Activated T-helper 17 cell treated with anti-CD3 and anti-CD28 coated beads, Interleukin-2, amount 50 U/mL, for 72 hours (primary cell): ENCODE results near the gene COLQ. TPM values are rescaled to one million over a fixed set of nuclear protein-coding genes. Genes with fewer than 3 reads are reported as not detected.

Experiments
- ATAC-seq: fragments of 150-1000 bp; cut with Tn5 transposase; replicated peaks from 2 replicates; pipeline ENCODE4 v1.10.0; 2021; ENCODE audit warnings: mild to moderate bottlenecking, moderate library complexity
- H3K27ac Mint-ChIP-seq: one replicate; pipeline ENCODE4 v1.8.0; 2022; ENCODE audit warnings: mixed read lengths
- H3K27me3 Mint-ChIP-seq: one replicate; pipeline ENCODE4 v1.8.0; 2022; ENCODE audit warnings: mixed read lengths
- H3K36me3 Mint-ChIP-seq: one replicate; pipeline ENCODE4 v1.8.0; 2022; ENCODE audit warnings: low read depth, mild to moderate bottlenecking, mixed read lengths
- H3K4me1 Mint-ChIP-seq: one replicate; pipeline ENCODE4 v1.8.0; 2022; ENCODE audit warnings: mixed read lengths
- H3K4me3 Mint-ChIP-seq: one replicate; pipeline ENCODE4 v1.8.0; 2022; ENCODE audit warnings: mild to moderate bottlenecking, mixed read lengths
- H3K9me3 Mint-ChIP-seq: one replicate; pipeline ENCODE4 v1.8.0; 2022; ENCODE audit warnings: mixed read lengths
- total RNA-seq, 2 donors: library from RNA; stranded (reverse); gene quantifications; one replicate each; pipeline ENCODE4 v1.2.3, GENCODE V29; 2022

The COLQ gene
- total RNA-seq, 2 donors from 2014 or later: 2.7 to 6.1 TPM

DNA sequence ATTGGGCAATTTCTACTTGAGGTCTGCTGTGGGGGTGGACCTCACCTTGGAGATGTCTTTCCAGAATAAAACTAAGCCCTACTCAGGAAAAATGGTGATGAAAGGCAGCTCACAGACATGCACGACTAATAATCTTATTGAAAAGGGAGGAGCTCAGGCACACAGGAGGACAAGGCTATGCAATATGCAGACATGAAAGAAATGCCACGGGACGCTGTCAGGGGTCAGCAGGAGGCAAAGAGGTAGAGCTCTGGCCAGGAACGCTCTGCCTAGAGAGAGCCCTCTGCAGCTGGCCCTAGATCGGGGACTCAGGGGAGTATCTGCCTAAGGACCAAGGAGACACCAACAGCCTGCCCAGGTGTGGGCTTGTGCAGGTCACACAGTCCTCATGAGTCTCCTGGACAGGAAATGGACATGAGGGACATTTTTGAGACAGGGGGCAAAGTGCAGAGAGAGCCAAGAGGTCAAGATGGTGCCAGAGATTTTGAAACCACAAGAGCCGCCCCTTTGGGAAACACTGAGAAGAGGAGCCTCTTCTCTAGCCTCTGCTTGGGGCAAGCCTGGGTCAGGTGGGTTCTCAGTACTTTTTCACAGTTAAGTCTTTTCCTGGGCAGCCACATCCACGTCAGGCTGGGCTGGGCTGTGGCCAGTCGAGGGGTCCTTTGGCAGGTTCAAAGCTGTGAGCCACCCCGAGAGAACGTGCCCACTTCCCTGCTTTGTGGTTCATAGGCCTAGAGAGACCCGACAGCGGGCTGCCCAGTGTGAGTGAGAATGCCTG is 70.9 kb downstream of the COLQ start:
- H3K27me3 Mint-ChIP-seq: no peaks in the 10 kb centered on the region
- peaks cover under 1% of the 10 kb centered on the region for H3K36me3 Mint-ChIP-seq
- H3K27ac Mint-ChIP-seq: no peak overlapping the region
- ATAC-seq: no peak
- H3K4me3 Mint-ChIP-seq: no peak overlapping the region
- H3K9me3 Mint-ChIP-seq: no peaks in the 10 kb centered on the region
- no peaks in the 10 kb centered on the region for H3K4me1 Mint-ChIP-seq

DNA sequence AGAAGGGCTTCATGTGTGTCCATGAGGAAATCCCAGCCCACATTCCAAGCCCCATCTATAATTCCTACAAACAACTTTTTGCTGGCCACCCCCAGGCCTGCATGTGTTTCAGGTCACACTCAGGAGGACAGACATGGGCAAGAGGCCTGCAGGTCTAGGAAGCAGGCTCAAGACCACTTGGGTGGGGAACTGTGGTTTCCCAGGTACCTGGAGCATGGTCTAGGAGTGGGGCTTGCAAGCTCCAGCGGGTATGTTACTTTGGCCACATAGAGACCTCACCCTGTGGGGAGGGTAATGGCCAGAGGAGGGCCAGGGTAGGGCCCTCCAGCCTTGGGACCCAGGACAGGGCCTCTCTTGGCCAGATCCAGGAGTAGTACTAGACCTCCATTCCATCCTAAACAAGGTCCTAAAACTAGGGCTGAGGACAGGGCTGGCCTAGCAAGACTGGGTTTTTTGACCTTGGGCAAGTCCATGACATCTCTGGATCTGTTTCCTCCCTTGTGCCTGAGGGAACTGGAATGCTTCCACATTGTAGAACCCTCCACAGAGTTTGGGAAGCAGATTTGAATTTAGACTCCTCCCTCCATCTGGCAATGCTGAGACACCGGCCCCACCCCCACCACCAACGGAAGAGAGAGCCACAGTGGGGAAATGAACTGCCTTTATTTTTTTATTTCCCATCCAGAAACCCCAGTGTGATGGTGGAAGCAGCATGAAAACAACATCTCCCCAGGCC is 71.8 kb downstream of the COLQ start:
- Mint-ChIP-seq H3K27me3 (no peaks in the 10 kb centered on the region), H3K4me1 (no peaks in the 10 kb centered on the region), H3K9me3 (no peaks in the 10 kb centered on the region), H3K27ac (peak overlapping the region; percentile 21), H3K36me3 (peaks cover 11% of the 10 kb centered on the region), H3K4me3 (no peak overlapping the region)
- ATAC-seq: no peak

DNA sequence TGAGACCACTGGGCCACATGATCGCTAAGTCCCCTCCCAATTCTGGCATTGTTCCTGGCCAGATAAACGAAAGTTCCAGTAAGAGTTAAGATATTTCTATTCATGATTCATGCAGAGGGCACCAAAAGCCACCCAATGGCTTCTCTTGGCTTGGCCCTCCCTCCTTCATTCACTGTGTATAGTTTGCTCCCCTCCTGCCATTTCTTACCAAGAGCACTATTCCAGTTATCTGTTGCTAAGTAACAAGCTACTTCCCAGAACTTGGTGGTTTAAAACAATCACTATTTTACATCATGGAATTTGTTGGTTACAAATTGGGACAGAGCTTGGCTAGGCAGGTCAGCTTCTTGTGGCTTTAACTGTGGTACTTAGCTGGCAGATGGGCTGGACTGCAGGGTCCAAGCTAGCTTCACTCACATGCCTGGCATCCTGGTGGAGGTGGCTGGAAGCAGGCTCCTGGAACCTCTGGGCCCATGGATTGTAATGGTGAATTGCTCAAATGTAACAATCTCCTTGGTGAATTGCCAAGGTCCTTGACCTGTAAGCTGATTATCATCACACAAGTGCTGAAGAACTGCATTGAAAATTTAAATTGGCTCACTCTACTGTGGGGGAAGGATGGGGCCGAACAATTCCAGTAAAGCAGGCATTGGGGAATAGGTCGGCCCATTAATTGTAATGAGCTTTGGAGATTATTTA is 77.5 kb downstream of the COLQ start:
- H3K4me1 Mint-ChIP-seq: peaks cover 10% of the 10 kb centered on the region
- peak overlapping the region; percentile 4 for H3K27ac Mint-ChIP-seq
- peaks cover 61% of the 10 kb centered on the region for H3K36me3 Mint-ChIP-seq
- no peak overlapping the region for H3K4me3 Mint-ChIP-seq
- ATAC-seq: no peak
- no peaks in the 10 kb centered on the region for H3K27me3 Mint-ChIP-seq
- no peaks in the 10 kb centered on the region for H3K9me3 Mint-ChIP-seq

DNA sequence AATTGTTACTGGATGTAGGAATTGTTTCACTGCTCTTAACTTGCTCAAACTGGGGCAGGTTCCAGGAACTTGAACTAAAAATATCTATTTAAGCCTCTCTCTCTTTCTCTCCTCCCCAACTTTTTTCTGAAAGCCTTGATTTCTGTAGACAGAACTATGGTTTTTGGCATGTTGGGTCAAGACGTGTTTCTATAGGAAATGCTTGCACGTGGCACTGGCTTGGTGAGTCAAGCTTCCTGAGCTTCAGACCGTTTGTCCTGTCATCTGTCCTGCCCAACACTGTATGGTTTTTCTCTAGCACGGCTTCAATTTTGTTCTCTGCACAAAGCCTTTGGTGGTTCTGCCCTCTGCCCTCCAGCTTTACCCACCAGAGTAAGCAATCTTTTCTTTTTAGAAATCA is 80.6 kb downstream of the COLQ start:
- H3K27me3 Mint-ChIP-seq: no peaks in the 10 kb centered on the region
- H3K4me1 Mint-ChIP-seq: peaks cover 10% of the 10 kb centered on the region
- no peaks in the 10 kb centered on the region for H3K9me3 Mint-ChIP-seq
- H3K27ac Mint-ChIP-seq: peak overlapping the region; percentile 70
- peaks cover 92% of the 10 kb centered on the region for H3K36me3 Mint-ChIP-seq
- no peak overlapping the region for H3K4me3 Mint-ChIP-seq
- ATAC-seq: peak; percentile 24

DNA sequence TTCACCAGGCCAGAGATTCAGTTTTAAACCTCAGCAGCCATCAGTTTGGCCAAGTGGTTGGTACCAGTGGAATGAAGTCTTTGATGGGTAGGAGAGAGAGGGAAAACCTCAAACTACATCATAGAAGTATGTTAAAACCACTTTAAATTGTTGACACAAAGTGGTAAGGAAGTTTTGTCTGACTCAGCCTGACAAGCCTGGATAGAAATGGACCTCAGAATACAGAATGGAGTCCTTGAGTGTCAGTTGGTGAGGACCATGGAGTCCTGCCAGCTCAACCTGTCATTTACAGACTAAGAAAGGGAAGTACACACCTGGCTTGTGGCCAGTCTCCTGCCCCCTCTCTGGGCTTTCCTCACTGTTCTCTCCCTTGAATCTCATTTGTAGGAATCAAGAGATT is 82.0 kb downstream of the COLQ start:
- peaks cover 10% of the 10 kb centered on the region for H3K4me1 Mint-ChIP-seq
- no peak overlapping the region for H3K4me3 Mint-ChIP-seq
- ATAC-seq: peak; percentile 21
- H3K9me3 Mint-ChIP-seq: no peaks in the 10 kb centered on the region
- H3K27ac Mint-ChIP-seq: peak overlapping the region; percentile 63
- peaks cover 95% of the 10 kb centered on the region for H3K36me3 Mint-ChIP-seq
- no peaks in the 10 kb centered on the region for H3K27me3 Mint-ChIP-seq

DNA sequence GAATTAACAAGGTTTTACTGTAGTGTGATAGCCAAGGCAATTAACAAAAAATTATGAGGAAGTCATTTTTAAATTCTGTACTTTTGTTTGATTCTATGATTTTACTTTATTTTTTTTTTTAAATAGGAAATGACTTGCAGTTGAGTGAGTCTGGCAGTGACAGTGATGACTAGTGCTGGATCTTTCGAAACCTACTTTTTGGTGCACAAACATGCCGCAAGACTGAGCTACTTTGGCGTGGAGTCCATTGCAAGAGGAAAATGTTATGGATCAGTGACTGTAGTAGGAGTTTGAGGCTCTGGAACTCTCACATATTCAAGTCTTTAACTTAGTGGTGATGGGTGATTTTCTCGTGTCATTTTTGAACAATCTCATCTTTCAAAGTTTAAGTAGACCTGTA is 82.5 kb downstream of the COLQ start:
- ATAC-seq: no peak
- Mint-ChIP-seq H3K9me3 (no peaks in the 10 kb centered on the region), H3K27me3 (no peaks in the 10 kb centered on the region), H3K4me3 (no peak overlapping the region), H3K4me1 (peaks cover 10% of the 10 kb centered on the region), H3K27ac (peak overlapping the region; percentile 63), H3K36me3 (peaks cover 100% of the 10 kb centered on the region)

DNA sequence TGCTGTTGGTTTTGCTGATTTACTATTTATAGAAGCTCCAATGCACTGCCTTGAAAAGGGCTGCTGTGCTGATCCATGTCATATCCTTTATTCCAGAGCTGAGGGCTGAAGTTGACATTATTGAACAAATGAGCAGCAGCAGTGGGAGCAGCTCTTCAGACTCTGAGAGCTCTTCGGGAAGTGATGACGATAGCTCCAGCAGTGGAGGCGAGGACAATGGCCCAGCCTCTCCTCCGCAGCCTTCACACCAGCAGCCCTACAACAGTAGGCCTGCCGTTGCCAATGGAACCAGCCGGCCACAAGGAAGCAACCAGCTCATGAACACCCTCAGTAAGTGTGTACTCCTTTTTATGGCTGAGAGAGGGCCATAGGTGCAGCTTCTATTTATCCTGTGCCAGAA is 85.3 kb downstream of the COLQ start:
- H3K36me3 Mint-ChIP-seq: peaks cover 96% of the 10 kb centered on the region
- no peaks in the 10 kb centered on the region for H3K27me3 Mint-ChIP-seq
- H3K4me1 Mint-ChIP-seq: peaks cover 10% of the 10 kb centered on the region
- H3K4me3 Mint-ChIP-seq: no peak overlapping the region
- no peak for ATAC-seq
- peak overlapping the region; percentile 44 for H3K27ac Mint-ChIP-seq
- H3K9me3 Mint-ChIP-seq: no peaks in the 10 kb centered on the region

DNA sequence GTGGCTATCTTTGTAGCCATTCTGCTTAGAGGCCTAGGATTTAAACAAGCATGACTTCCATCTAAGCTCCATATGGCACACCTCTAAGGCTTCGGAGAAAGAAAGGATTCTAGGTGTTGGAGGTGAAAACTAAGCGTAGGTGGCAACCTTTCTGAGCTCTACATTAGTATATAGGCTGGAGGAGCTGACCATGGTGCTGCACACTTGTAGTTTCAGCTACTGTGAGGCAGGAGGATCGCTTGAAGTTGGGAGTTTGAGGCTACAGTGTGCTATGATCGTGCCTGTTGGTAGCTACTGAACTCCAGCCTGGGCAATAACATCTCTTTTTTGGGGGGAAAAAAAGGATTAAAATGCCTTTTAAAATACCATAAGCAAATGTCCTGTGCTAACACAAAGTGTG is 86.8 kb downstream of the COLQ start:
- no peak for ATAC-seq
- H3K36me3 Mint-ChIP-seq: peaks cover 96% of the 10 kb centered on the region
- no peaks in the 10 kb centered on the region for H3K9me3 Mint-ChIP-seq
- peaks cover 7% of the 10 kb centered on the region for H3K4me1 Mint-ChIP-seq
- peak overlapping the region; percentile 28 for H3K27ac Mint-ChIP-seq
- no peaks in the 10 kb centered on the region for H3K27me3 Mint-ChIP-seq
- H3K4me3 Mint-ChIP-seq: no peak overlapping the region

DNA sequence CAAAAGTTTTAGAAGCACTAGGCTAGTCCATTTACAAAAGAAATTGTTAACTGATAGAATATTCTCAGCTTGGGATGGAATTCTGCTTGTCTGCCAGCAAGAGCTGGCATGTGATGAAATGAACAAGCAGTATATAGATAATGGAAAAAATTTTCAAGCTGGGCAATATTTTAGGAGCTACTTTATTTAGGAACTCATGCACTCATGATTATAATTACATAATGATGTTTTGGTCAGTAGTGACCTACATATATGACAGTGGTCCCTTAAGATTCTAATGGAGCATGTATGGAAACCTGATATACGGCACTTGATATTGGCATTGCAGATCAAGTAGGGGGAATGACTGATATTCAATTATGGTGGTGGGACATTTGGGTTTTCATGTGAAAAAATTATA is 88.0 kb downstream of the COLQ start:
- peaks cover 11% of the 10 kb centered on the region for H3K4me1 Mint-ChIP-seq
- H3K4me3 Mint-ChIP-seq: no peak overlapping the region
- no peak for ATAC-seq
- H3K27ac Mint-ChIP-seq: no peak overlapping the region
- peaks cover 96% of the 10 kb centered on the region for H3K36me3 Mint-ChIP-seq
- H3K9me3 Mint-ChIP-seq: no peaks in the 10 kb centered on the region
- no peaks in the 10 kb centered on the region for H3K27me3 Mint-ChIP-seq

DNA sequence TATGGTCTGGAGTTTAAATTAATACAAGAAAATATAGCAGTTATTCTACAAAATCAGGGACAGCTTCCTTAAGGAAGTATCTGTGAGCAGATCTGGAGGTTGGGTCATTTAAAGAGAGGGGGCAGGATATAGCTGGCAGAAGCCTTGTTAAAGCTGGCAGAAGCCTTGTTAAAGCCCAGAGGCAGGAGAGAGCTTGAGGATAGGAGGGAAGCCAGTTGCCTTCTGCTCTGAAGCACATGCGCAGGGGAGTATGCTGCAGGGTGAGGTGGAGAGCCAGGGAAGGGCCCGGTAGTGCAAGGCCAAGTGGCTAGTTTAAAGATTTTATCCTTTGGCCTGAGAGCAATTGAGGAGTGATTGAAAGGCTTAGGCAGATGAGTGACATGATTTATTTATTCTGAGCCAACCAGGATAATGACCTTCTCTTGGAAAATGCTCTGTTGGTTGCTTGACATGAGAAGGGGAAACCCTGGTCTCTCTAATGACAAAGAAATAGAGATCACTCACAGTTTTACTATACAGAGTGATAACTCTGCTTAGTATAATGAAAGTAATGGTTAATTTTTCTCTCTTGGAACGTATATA is 90.2 kb downstream of the COLQ start:
- Mint-ChIP-seq H3K4me3 (peak overlapping the region; percentile 4), H3K27ac (peak overlapping the region; percentile 78), H3K27me3 (no peaks in the 10 kb centered on the region), H3K9me3 (no peaks in the 10 kb centered on the region), H3K36me3 (peaks cover 96% of the 10 kb centered on the region), H3K4me1 (peaks cover 17% of the 10 kb centered on the region)
- ATAC-seq: no peak

DNA sequence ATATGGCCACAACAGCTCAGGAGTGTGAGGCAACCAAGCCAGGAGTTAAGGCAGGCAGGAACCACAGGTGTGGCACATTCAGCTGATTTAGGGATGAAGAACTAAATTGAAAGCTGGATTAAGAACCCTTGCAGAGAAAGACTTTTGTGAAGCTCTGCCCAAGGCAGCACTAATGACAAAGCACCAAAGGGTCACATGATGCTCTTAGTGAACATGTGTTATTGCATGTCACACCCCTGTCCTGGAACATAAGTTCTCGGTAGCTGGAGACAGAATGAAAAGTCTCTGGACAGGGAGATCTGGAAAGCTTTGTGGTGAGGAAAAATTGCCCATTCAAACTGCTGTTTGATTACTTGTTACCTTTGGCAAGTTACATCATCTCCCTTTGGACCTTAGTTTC is 90.9 kb downstream of the COLQ start:
- Mint-ChIP-seq H3K4me1 (peaks cover 25% of the 10 kb centered on the region), H3K27me3 (no peaks in the 10 kb centered on the region), H3K4me3 (no peak overlapping the region), H3K36me3 (peaks cover 96% of the 10 kb centered on the region), H3K27ac (peak overlapping the region; percentile 78), H3K9me3 (no peaks in the 10 kb centered on the region)
- no peak for ATAC-seq

DNA sequence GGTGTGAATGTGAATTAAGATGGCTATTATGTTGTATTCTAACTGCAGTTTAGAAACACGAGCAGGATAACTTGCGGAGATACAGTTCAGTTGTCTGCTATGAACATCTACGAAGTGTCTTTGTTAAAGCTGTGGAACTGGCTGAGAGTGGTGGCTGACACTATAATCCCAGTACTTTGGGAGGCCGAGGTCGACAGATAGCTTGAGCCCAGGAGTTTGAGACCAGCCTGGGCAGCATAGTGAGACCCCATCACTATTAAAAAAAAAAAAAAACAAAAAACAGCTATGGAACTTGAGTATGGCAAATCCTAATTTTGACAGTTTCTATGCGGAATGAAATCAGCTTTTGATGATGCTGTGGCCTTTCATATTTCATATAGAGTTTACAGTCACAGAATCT is 92.4 kb downstream of the COLQ start:
- Mint-ChIP-seq H3K27ac (peak overlapping the region; percentile 98), H3K36me3 (peaks cover 95% of the 10 kb centered on the region), H3K9me3 (no peaks in the 10 kb centered on the region), H3K4me3 (peak overlapping the region; percentile 95), H3K4me1 (peaks cover 25% of the 10 kb centered on the region), H3K27me3 (no peaks in the 10 kb centered on the region)
- ATAC-seq: no peak

DNA sequence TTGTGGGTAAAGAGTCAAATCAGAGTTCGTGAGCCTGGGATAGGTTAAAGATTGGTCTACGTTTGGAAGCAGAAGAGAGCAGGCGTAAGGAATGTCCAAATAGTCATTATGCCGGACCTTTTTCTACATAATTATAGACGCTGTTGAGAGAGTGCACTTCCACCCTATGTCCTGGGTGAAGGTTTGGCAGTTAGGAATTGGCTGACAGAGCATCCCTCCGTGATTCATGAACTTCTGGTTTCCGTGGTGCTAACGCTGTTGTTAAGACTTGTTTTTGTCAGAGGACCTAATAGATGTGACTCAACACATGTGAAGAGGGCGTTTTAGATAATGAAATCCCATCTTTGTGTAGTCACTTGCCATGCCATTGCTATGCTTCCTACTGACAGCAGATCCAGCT is 93.0 kb downstream of the COLQ start:
- Mint-ChIP-seq H3K27ac (peak overlapping the region; percentile 98), H3K4me3 (peak overlapping the region; percentile 95), H3K9me3 (no peaks in the 10 kb centered on the region), H3K27me3 (no peaks in the 10 kb centered on the region), H3K4me1 (peaks cover 25% of the 10 kb centered on the region), H3K36me3 (peaks cover 95% of the 10 kb centered on the region)
- ATAC-seq: peak; percentile 83

DNA sequence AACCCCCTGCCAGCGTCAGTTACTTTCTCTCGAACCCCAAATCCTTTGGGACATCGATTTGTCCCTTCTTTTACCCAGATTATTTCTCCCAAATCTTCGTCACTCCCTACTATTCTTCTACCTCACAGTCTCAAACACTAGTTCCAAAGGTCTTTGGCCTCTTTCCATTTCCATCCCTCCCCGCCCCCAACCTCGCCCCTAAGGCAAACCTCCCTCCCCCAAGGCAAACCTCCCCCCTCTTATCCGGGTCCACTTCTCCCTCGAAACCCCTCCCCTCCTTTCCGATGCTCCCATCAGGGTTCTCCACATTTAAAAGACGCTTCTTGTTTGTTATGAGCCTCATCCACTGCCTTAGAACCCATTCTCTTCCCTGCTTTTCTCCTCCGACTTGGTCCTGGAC is 93.5 kb downstream of the COLQ start:
- Mint-ChIP-seq H3K36me3 (peaks cover 92% of the 10 kb centered on the region), H3K4me1 (peaks cover 25% of the 10 kb centered on the region)
- no peak for ATAC-seq

More for the DNA sequence above, 93.5 kb downstream of the COLQ start:
- no peaks in the 10 kb centered on the region for H3K9me3 Mint-ChIP-seq
- no peaks in the 10 kb centered on the region for H3K27me3 Mint-ChIP-seq
- peak overlapping the region; percentile 95 for H3K4me3 Mint-ChIP-seq
- H3K27ac Mint-ChIP-seq: peak overlapping the region; percentile 98
